HCT116 (cell line): ENCODE results near the gene HSPA12B.

Source experiments
- EZH2 ChIP-seq: fragments of 200-600 bp; sonication (generic); IDR thresholded peaks from 2 replicates; pipeline ENCODE4 v1.6.1; 2017; ENCODE audit warnings: antibody characterized with exemption, mixed run types
- SIN3A ChIP-seq: IDR thresholded peaks from 2 replicates; pipeline ENCODE4 v1.6.1; 2012; ENCODE audit warnings: low read depth
- ZNF274 ChIP-seq: fragments of 200-500 bp; sonication (Bioruptor generic); IDR thresholded peaks from 2 replicates; pipeline ENCODE4 v1.6.1; 2014; ENCODE audit warnings: mild to moderate bottlenecking, low read depth, low read length, inconsistent platforms

GRCh38 chr20:3696200-3696599 lies 36.3 kb upstream of the HSPA12B start:
- no peak for TF ChIP-seq EZH2
- no peak for TF ChIP-seq ZNF274
- no peak for TF ChIP-seq SIN3A
